Central memory CD8-positive, alpha-beta T cell (primary cell): ENCODE data around the gene H19.

ENCODE experiments used
- ATAC-seq: fragments of 150-1000 bp; cut with Tn5 transposase; replicated peaks from 2 replicates; pipeline ENCODE4 v1.10.0; 2022; ENCODE audit warnings: mild to moderate bottlenecking, moderate FRiP score, moderate number of reproducible peaks; ENCODE audit not compliant: poor library complexity, severe bottlenecking; ENCODE audit errors: extremely low read depth
- DNase-seq, 2 donors: peaks; one replicate each; pipeline ENCODE4 v3.0.0; 2021; ENCODE audit warnings: low spot score in 2 of 2
- H3K27ac Mint-ChIP-seq: one replicate; pipeline ENCODE4 v1.8.0; 2022; ENCODE audit warnings: low read depth, mild to moderate bottlenecking, moderate library complexity, mixed read lengths
- H3K27me3 Mint-ChIP-seq: one replicate; pipeline ENCODE4 v1.8.0; 2022; ENCODE audit warnings: mixed read lengths
- H3K36me3 Mint-ChIP-seq: one replicate; pipeline ENCODE4 v1.8.0; 2022; ENCODE audit warnings: mild to moderate bottlenecking, moderate library complexity, mixed read lengths; ENCODE audit not compliant: insufficient read depth
- H3K4me1 Mint-ChIP-seq: one replicate; pipeline ENCODE4 v1.8.0; 2022; ENCODE audit warnings: mixed read lengths
- H3K4me3 Mint-ChIP-seq: one replicate; pipeline ENCODE4 v1.8.0; 2022; ENCODE audit warnings: mild to moderate bottlenecking, moderate library complexity, mixed read lengths
- H3K9me3 Mint-ChIP-seq: one replicate; pipeline ENCODE4 v1.8.0; 2022; ENCODE audit warnings: mixed read lengths

Gene H19

GRCh38 chr11:1998861-1999260 is 1.2 kb upstream of the H19 start:
- Mint-ChIP-seq H3K4me3 (no peak overlapping the region), H3K27me3 (no peaks in the 10 kb centered on the region), H3K36me3 (no peaks in the 10 kb centered on the region), H3K9me3 (no peaks in the 10 kb centered on the region), H3K27ac (no peak overlapping the region), H3K4me1 (no peaks in the 10 kb centered on the region)
- DNase-seq (no peak), ATAC-seq (no peak)

DNA sequence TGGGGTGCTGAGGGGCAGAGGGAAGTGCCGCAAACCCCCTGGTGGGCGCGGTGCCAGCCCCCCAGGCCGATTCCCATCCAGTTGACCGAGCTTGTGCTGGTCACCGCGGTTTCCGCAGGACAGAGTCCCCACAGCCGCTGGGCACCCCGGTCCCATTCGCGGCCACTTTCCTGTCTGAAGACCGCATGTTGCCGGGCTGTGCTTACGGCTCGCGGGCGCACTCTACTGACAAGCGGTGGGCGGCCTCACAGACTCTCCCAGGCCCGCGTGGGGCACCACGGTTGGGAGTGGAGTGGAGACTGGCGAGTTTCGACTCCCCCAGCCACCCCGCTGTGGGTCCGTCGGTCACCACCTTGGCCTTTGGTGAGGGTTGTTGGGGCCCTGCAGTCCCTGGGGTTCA is 648 bp upstream of the H19 start:
- Mint-ChIP-seq H3K4me3 (no peak overlapping the region), H3K27me3 (no peaks in the 10 kb centered on the region), H3K9me3 (no peaks in the 10 kb centered on the region), H3K27ac (no peak overlapping the region), H3K36me3 (no peaks in the 10 kb centered on the region), H3K4me1 (no peaks in the 10 kb centered on the region)
- no peak for DNase-seq
- no peak for ATAC-seq

- DNase-seq (no peak), ATAC-seq (no peak)
- Mint-ChIP-seq H3K27ac (no peak overlapping the region), H3K36me3 (peaks cover 2% of the 10 kb centered on the region), H3K4me1 (no peaks in the 10 kb centered on the region), H3K9me3 (no peaks in the 10 kb centered on the region), H3K4me3 (no peak overlapping the region), H3K27me3 (no peaks in the 10 kb centered on the region)
Measured at GRCh38 chr11:1994121-1994520, 3.5 kb downstream of the H19 start.

DNA sequence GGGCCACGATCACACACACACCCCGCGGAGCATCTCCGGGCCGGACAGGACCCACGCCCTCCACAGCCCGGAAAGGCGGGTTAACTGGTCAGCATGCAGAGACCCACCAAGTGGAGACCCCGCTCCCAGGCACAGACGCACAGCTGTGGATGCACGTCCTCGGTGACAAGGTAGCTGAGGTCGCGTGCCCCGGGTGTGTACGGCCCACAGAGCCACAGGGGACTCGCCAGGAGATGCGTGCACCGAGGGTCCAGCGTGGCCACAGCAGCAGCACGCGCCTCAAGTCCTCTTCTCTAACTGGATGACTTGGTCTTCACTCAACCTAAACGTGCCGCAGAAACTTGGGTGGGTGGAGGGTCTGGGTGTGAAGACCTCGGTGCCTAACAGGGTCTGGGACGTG is 5.5 kb downstream of the H19 start:
- Mint-ChIP-seq H3K4me1 (no peaks in the 10 kb centered on the region), H3K27ac (no peak overlapping the region), H3K27me3 (no peaks in the 10 kb centered on the region), H3K9me3 (no peaks in the 10 kb centered on the region), H3K36me3 (peaks cover 2% of the 10 kb centered on the region), H3K4me3 (no peak overlapping the region)
- ATAC-seq: no peak
- no peak for DNase-seq

DNA sequence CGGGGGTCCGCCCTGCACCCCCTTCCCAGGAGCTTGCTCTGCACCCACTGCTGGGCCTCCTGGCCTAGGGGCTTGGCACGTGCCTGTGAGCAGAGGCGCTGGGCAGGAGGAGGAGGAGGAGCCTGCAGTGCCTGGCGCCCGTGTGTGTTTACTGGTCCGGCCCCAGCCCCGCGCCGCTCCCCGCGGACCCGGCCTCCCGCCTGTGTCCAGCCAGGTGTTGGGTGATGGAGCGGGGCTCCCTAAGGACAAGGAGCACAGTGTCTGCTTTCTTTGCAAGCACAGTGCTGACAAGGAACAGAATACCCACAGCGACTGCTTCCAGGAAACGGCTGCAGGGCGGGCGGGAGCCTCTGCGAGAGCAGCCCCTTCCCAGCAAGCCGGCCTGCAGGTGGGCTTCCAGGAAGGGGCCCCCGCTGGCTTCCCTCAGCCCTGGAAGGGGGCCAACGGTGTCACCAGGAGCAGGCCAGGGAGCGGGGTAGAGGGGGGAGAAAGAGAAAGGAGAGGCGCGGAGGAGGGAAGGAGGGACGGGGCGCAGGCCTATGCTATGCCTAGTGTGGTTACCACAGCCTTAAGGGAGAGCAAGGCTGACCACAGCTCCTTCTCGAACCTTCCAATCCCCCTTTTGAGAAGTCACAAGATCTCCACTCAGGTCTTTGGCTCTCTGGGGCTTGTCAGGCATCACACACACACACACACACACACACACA is 6.6 kb downstream of the H19 start:
- no peak for ATAC-seq
- peaks cover 2% of the 10 kb centered on the region for H3K36me3 Mint-ChIP-seq
- no peaks in the 10 kb centered on the region for H3K4me1 Mint-ChIP-seq
- H3K27ac Mint-ChIP-seq: no peak overlapping the region
- no peaks in the 10 kb centered on the region for H3K9me3 Mint-ChIP-seq
- no peak for DNase-seq
- H3K27me3 Mint-ChIP-seq: no peaks in the 10 kb centered on the region
- H3K4me3 Mint-ChIP-seq: no peak overlapping the region

DNA sequence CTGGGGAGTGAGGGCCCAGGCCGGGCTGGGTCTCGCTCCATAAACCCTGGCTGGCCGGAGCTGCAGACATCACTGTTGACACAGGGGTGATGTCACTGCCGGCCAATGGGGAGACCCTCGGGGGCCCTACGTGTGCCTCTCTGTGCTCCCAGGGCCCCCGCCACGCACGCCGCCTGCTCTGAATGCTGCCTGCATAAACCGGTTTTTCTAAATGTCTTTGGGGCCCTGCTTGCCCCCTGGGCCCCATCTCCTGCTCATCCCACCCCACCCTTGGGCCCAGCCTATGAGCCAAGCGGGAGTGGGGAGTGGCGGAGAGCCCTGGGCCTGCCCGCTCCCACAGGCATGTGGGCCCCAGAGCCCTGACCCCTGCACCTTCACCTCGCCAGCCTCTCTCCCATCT is 7.7 kb downstream of the H19 start:
- Mint-ChIP-seq H3K27me3 (no peaks in the 10 kb centered on the region), H3K4me1 (no peaks in the 10 kb centered on the region), H3K27ac (no peak overlapping the region), H3K36me3 (peaks cover 2% of the 10 kb centered on the region), H3K9me3 (no peaks in the 10 kb centered on the region), H3K4me3 (no peak overlapping the region)
- DNase-seq: no peak
- no peak for ATAC-seq

- no peaks in the 10 kb centered on the region for H3K27me3 Mint-ChIP-seq
- no peak overlapping the region for H3K4me3 Mint-ChIP-seq
- H3K36me3 Mint-ChIP-seq: peaks cover 2% of the 10 kb centered on the region
- ATAC-seq: no peak
- no peak for DNase-seq
- H3K9me3 Mint-ChIP-seq: no peaks in the 10 kb centered on the region
- H3K4me1 Mint-ChIP-seq: no peaks in the 10 kb centered on the region
- H3K27ac Mint-ChIP-seq: no peak overlapping the region
Measured at GRCh38 chr11:1988667-1989317, 8.8 kb downstream of the H19 start.

- Mint-ChIP-seq H3K9me3 (no peaks in the 10 kb centered on the region), H3K27me3 (no peaks in the 10 kb centered on the region), H3K36me3 (peaks cover 2% of the 10 kb centered on the region), H3K4me3 (no peak overlapping the region), H3K27ac (no peak overlapping the region), H3K4me1 (no peaks in the 10 kb centered on the region)
- DNase-seq (no peak), ATAC-seq (no peak)
Measured at GRCh38 chr11:1988174-1988573, 9.5 kb downstream of the H19 start.

GRCh38 chr11:1987024-1987423 is 10.6 kb downstream of the H19 start:
- H3K27ac Mint-ChIP-seq: no peak overlapping the region
- no peak for DNase-seq
- no peaks in the 10 kb centered on the region for H3K4me1 Mint-ChIP-seq
- no peak overlapping the region for H3K4me3 Mint-ChIP-seq
- H3K27me3 Mint-ChIP-seq: no peaks in the 10 kb centered on the region
- no peak for ATAC-seq
- no peaks in the 10 kb centered on the region for H3K9me3 Mint-ChIP-seq
- peaks cover 2% of the 10 kb centered on the region for H3K36me3 Mint-ChIP-seq

- no peak overlapping the region for H3K27ac Mint-ChIP-seq
- no peak for ATAC-seq
- H3K4me1 Mint-ChIP-seq: no peaks in the 10 kb centered on the region
- H3K4me3 Mint-ChIP-seq: no peak overlapping the region
- H3K9me3 Mint-ChIP-seq: no peaks in the 10 kb centered on the region
- H3K27me3 Mint-ChIP-seq: no peaks in the 10 kb centered on the region
- no peaks in the 10 kb centered on the region for H3K36me3 Mint-ChIP-seq
- DNase-seq: no peak
Measured at GRCh38 chr11:1983601-1983961, 14.1 kb downstream of the H19 start.

GRCh38 chr11:1982873-1983600 is 14.6 kb downstream of the H19 start:
- Mint-ChIP-seq H3K27me3 (no peaks in the 10 kb centered on the region), H3K4me3 (no peak overlapping the region), H3K36me3 (no peaks in the 10 kb centered on the region), H3K9me3 (no peaks in the 10 kb centered on the region), H3K27ac (no peak overlapping the region), H3K4me1 (no peaks in the 10 kb centered on the region)
- ATAC-seq (no peak), DNase-seq (no peak)

DNA sequence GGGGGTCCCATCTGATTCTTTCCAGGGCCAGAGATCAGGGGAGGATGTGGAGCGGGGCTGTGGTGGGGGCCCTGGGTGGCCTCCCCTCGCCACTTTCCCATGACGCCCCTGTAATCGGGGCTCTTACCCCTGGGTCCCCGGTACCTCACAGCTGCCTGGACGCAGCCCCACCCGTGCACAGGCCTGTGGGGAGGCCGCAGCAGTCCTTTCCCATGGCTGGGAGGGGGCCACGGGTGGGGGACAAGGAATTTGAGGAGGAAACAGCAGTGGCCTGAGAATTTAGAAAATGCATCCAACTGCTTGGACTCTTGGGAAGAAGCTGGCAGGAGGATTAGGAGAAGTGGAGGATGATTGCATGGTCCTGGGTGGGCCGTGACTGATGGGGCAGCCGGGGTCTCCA is 18.0 kb downstream of the H19 start:
- Mint-ChIP-seq H3K27ac (no peak overlapping the region), H3K9me3 (no peaks in the 10 kb centered on the region), H3K36me3 (no peaks in the 10 kb centered on the region), H3K4me3 (no peak overlapping the region), H3K27me3 (no peaks in the 10 kb centered on the region), H3K4me1 (no peaks in the 10 kb centered on the region)
- ATAC-seq: no peak
- no peak for DNase-seq
